ENCODE data around the gene ATP8A2. TPM values are rescaled to one million over a fixed set of nuclear protein-coding genes. Genes with fewer than 3 reads are reported as not detected.
A peak's percentile ranks its signal among the peaks of the same experiment; 100 is the strongest.

ATP8A2 gene
- total RNA-seq, 4 donors from 2014 or later, result 0.16 to 0.54 (median 0.26) TPM

DNA sequence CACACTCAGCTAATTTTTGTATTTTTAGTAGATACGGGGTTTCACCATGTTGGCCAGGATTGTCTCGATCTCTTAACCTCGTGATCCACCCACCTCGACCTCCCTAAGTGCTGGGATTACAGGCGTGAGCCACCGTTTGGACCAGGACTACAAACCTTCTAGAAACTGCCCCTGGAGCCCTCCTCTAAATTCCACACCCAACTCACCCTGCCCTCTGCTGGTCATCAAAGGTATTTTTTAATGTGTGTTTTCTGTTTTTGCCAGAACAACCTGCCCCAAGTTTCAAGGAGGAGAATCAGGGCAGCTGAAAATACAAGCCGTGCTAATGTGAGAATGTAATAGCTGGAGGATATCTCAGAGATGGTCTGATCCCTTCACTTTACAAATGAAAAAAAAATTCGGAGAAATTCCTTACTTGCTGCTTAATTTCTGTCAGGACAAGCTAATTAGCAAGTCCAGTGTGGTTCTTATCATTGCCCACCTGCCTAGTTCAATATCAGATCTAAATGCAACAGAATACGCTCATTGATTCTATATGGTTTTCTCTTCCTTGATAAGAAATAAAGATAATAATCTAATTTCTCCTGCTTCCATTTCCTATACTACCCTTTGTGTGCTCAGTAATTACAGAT is 4.1 kb downstream of the ATP8A2 start:
- no peaks in the 10 kb centered on the region for H3K9me3 ChIP-seq
- H3K27ac ChIP-seq, result no peak overlapping the region
- peaks cover 51% of the 10 kb centered on the region for H3K27me3 ChIP-seq
- TF ChIP-seq, protein P1, sequence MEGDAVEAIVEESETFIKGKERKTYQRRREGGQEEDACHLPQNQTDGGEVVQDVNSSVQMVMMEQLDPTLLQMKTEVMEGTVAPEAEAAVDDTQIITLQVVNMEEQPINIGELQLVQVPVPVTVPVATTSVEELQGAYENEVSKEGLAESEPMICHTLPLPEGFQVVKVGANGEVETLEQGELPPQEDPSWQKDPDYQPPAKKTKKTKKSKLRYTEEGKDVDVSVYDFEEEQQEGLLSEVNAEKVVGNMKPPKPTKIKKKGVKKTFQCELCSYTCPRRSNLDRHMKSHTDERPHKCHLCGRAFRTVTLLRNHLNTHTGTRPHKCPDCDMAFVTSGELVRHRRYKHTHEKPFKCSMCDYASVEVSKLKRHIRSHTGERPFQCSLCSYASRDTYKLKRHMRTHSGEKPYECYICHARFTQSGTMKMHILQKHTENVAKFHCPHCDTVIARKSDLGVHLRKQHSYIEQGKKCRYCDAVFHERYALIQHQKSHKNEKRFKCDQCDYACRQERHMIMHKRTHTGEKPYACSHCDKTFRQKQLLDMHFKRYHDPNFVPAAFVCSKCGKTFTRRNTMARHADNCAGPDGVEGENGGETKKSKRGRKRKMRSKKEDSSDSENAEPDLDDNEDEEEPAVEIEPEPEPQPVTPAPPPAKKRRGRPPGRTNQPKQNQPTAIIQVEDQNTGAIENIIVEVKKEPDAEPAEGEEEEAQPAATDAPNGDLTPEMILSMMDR (IDR thresholded peaks at IDR 0.05), result peak; percentile 21 to 58 (median 39)
- no peak for TF ChIP-seq POLR2A (IDR thresholded peaks at IDR 0.05)
- no peaks in the 10 kb centered on the region for H3K36me3 ChIP-seq
- 29 to 67% methylated on average over 8 to 9 of the region's 9 CpGs for WGBS, 2 donors (ENCODE audit: low coverage in 1 of 2)
- peaks cover 0 to 14% (median 3%) of the 10 kb centered on the region in 3 donors for H3K4me1 ChIP-seq
- no peak overlapping the region for H3K4me3 ChIP-seq
- no peak for ATAC-seq

DNA sequence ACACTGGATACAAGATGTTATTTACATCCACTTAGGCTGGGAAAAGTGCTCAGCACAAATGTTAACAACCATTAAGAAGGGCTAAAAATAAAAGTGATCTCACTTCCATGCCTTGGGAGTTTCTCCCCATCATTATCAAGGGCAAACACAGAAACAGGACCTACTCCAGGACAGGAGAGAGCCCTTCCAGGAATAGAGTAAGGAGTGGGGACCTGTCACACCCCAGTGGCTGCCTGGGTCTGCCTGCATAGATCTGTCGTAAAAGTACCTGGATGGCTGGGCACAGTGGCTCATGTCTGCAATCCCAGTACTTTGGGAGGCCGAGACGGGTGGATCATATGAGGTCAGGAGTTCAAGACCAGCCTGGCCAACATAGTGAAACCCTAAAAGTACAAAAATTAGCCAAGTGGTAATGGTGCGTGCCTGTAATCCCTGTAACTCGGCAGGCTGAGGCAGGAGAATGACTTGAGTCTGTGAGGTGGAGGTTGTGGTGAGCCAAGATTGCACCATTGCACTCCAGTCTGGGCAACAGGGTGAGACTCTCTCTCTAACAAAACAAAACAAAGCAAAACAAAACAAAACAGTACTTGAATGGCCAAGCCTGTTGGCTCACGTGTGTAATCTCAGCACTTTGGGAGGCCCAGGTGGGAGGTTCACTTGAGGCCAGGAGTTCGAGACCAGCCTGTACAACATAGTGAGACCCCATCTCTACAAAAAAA is 5.6 kb downstream of the ATP8A2 start:
- Histone ChIP-seq H3K4me3 (no peak overlapping the region), H3K27ac (no peak overlapping the region), H3K36me3 (no peaks in the 10 kb centered on the region), H3K27me3 (peaks cover 35% of the 10 kb centered on the region), H3K4me1 (peaks cover 0 to 4% (median under 1%) of the 10 kb centered on the region in 3 donors), H3K9me3 (no peaks in the 10 kb centered on the region)
- no peak for ATAC-seq
- WGBS, 2 donors (ENCODE audit: low coverage in 1 of 2), result 87 to 100% methylated on average over 1 to 3 of the region's 7 CpGs
- TF ChIP-seq POLR2AphosphoS5 (IDR thresholded peaks at IDR 0.05) (no peak), POLR2A (IDR thresholded peaks at IDR 0.05) (no peak), EP300 (IDR thresholded peaks at IDR 0.05) (no peak)
- TF ChIP-seq, protein P1 (IDR thresholded peaks at IDR 0.05), result no peak

DNA sequence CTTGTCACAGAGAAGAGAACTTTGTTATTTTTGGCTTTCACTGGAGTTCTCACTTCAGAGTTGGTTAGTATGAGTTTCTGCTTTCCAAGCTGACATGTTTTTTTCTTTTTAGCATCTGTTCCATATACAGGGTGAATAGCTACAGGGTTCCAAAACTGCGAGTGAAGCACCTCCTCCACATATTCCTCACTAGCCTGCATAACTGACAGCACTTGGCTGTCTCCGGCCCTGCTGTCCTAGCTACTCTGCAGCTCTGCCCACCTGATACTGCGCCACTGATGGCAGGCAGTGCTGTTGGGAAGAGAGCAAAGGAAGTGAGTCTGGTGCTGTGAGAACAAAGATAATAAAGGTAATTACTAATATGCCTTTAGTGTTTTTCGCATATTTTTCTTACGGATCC is 6.8 kb downstream of the ATP8A2 start:
- 53 to 54% methylated on average over 4 to 5 of the region's 5 CpGs for WGBS, 2 donors (ENCODE audit: low coverage in 1 of 2)
- H3K9me3 ChIP-seq, result no peaks in the 10 kb centered on the region
- no peak overlapping the region for H3K27ac ChIP-seq
- H3K4me1 ChIP-seq, result no peaks in the 10 kb centered on the region
- no peaks in the 10 kb centered on the region for H3K36me3 ChIP-seq
- peaks cover 30% of the 10 kb centered on the region for H3K27me3 ChIP-seq
- TF ChIP-seq POLR2A (IDR thresholded peaks at IDR 0.05) (no peak), POLR2AphosphoS5 (IDR thresholded peaks at IDR 0.05) (no peak), EP300 (IDR thresholded peaks at IDR 0.05) (no peak)
- TF ChIP-seq, protein P1 (IDR thresholded peaks at IDR 0.05), result no peak
- no peak overlapping the region for H3K4me3 ChIP-seq
- ATAC-seq, result no peak

DNA sequence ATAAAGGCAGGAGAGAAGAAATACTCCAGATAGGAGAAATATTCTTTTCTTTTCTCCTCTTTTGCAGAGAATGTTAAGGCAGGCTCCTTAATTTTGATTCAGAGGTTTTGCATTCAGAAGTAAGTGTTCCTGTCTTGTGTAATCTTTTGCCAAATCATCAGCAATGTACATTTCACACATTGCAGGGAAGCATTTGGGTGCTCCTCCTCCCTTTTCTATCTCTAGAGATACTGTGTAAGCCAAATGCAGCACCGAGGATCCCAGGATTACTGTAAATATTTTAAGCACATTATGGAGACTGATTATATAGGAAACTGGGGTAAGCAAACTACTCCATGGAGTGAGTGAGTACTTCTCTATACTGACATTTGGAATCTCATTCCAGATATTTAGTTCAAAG is 7.2 kb downstream of the ATP8A2 start:
- TF ChIP-seq EP300 (IDR thresholded peaks at IDR 0.05) (no peak), POLR2A (IDR thresholded peaks at IDR 0.05) (no peak), POLR2AphosphoS5 (IDR thresholded peaks at IDR 0.05) (no peak)
- TF ChIP-seq, protein P1 (IDR thresholded peaks at IDR 0.05), result no peak
- H3K4me3 ChIP-seq, result no peak overlapping the region
- 25% methylated on average over 1 of the region's 1 CpG; no CpG with 5 or more reads in 1 of the 2 donors for WGBS, 2 donors (ENCODE audit: low coverage in 1 of 2)
- no peak overlapping the region for H3K27ac ChIP-seq
- ATAC-seq, result no peak
- H3K27me3 ChIP-seq, result peaks cover 30% of the 10 kb centered on the region
- H3K4me1 ChIP-seq, result no peaks in the 10 kb centered on the region
- H3K36me3 ChIP-seq, result no peaks in the 10 kb centered on the region
- H3K9me3 ChIP-seq, result no peaks in the 10 kb centered on the region

DNA sequence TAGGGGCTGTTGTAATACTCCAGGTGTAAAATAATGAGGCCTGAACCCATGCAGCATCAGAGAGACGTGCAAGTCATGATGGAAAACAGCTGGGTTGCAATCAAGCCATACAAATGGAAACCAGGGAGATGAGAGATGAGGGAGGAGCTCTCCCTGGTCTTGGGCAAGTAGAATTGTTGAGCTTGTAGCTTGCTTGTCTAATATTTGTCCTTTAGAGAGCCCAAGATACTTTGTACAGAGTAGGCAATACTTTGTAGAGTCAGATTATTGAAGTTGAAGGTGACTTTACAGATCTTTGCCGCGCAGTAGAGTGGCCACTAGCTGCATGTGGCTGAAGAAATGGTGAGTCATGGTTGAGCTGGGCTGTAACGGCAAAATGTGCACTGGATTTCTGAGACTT is 8.3 kb downstream of the ATP8A2 start:
- Histone ChIP-seq H3K36me3 (no peaks in the 10 kb centered on the region), H3K4me3 (no peak overlapping the region), H3K27ac (no peak overlapping the region), H3K4me1 (no peaks in the 10 kb centered on the region), H3K27me3 (peaks cover 31% of the 10 kb centered on the region), H3K9me3 (no peaks in the 10 kb centered on the region)
- 63 to 77% methylated on average over 4 of the region's 4 CpGs for WGBS, 2 donors (ENCODE audit: low coverage in 1 of 2)
- TF ChIP-seq POLR2AphosphoS5 (IDR thresholded peaks at IDR 0.05), result no peak
- TF ChIP-seq EP300 (IDR thresholded peaks at IDR 0.05), result no peak
- TF ChIP-seq, protein P1 (IDR thresholded peaks at IDR 0.05), result no peak
- no peak for TF ChIP-seq POLR2A (IDR thresholded peaks at IDR 0.05)
- no peak for ATAC-seq
